GM13977 (cell line): ENCODE data around the gene SH3D21.

ENCODE experiments used
- DNase-seq: peaks from one replicate; pipeline ENCODE4 v3.0.0; 2012; ENCODE audit warnings: low spot score
- CTCF ChIP-seq: IDR thresholded peaks from 2 replicates; pipeline ENCODE4 v1.5.1; 2012; ENCODE audit warnings: mild to moderate bottlenecking, control low read depth; ENCODE audit not compliant: insufficient read depth; ENCODE audit errors: extremely low read depth, missing control alignments
- in situ Hi-C: fragments of 300-500 bp; cut with MboI; formaldehyde crosslinking; loops from one replicate; pipeline ENCODE4 v1.12.0; 2022; ENCODE audit warnings: low sequenced_read_pairs, low pct_unique_long_range_greater_than_20kb, mixed read lengths, inconsistent platforms; ENCODE audit not compliant: unreplicated experiment

Gene SH3D21

GRCh38 chr1:36298640-36299039, 7.5 kb upstream of the SH3D21 start:
- DNase-seq: no peak
- in situ Hi-C loops: no loop called here
- TF ChIP-seq CTCF: no peak

GRCh38 chr1:36300526-36300925, 5.6 kb upstream of the SH3D21 start:
- in situ Hi-C loops: no loop called here
- TF ChIP-seq CTCF: no peak
- DNase-seq: no peak

GRCh38 chr1:36301220-36301619, 4.9 kb upstream of the SH3D21 start:
- in situ Hi-C loops: no loop called here
- no peak for TF ChIP-seq CTCF
- DNase-seq: no peak

GRCh38 chr1:36303244-36303643, 2.9 kb upstream of the SH3D21 start:
- no peak for TF ChIP-seq CTCF
- DNase-seq: no peak
- in situ Hi-C loops: no loop called here

GRCh38 chr1:36303650-36304360, 2.4 kb upstream of the SH3D21 start:
- TF ChIP-seq CTCF: no peak
- in situ Hi-C loops: no loop called here
- no peak for DNase-seq

- TF ChIP-seq CTCF: no peak
- in situ Hi-C loops: no loop called here
- no peak for DNase-seq
Observed at GRCh38 chr1:36304521-36304920, 1.6 kb upstream of the SH3D21 start.
